NCI-H146 (cell line): ENCODE measurements around the gene PLXDC1.

Experiments
- DNase-seq: peaks from one replicate; lab custom pipeline; 2025; lab: John Stamatoyannopoulos, UW

PLXDC1 gene

DNA sequence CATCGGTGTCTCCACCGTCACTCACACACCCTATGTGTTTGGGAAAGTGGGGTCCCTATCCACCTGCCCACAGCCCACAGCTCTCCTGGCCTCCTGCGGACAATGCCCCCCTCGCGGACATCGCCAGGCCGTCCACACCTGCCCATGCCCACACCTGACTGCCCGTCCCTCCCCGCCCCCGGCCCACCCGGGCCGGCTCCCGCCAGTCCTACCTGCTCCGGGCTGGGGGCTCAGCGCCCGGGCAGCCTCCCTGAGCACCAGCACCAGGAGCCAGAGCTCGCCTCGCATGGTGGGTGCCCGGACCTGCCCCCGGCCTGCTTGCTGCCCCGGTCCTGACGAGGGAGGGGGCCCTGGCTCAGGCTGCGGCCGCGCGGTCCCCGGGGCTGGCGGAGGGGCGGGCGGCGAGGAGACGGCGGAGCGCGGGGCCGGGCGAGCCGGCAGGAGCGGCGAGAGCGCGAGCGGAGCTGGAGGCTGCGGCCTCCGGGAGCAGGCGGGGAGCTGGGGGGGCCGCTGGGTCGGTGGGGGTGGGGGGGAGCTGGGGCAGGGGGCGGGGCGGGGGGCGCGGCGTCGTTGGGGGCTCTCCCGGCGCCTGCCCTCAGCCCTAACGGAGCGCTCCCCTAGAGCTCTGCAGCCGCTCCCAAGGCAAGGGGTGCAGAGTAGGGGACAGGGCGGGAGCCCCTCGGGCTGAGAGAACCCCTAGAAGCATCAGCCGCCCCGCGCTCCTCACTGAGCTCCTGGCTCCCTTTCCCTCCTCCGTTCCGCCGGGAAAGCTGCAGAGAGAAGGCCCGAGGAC lies at the start of gene PLXDC1:
TSS of gene PLXDC1 (minus strand) at position 488 of the 793 bp plus-strand sequence. CDS start at position 288, 200 bp downstream.
- DNase-seq = no peak

DNA sequence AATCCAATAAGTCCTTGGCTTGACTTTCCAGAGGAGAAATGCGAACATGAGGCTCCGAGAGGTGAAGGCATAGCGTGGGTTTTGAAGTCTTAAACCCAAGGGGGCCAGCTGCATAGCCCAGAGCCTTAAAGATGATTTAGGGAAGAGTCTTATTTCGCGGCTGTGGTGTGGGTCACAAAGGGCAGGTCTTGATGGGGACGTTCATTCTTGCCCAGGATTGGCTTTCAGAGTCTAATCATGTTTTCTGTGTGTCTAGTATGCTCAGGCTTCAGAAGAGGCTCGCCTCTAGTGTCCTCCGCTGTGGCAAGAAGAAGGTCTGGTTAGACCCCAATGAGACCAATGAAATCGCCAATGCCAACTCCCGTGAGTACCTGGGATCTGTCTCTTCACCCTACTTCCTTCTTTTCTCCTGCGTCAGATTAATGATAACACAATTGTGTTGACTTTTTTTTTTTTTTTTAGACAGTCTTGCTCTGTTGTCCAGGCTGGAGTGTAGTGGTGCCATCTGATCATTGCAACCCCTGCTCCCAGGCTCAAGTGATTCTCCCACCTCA lies 49.6 kb upstream of the PLXDC1 start:
- no peak for DNase-seq

DNA sequence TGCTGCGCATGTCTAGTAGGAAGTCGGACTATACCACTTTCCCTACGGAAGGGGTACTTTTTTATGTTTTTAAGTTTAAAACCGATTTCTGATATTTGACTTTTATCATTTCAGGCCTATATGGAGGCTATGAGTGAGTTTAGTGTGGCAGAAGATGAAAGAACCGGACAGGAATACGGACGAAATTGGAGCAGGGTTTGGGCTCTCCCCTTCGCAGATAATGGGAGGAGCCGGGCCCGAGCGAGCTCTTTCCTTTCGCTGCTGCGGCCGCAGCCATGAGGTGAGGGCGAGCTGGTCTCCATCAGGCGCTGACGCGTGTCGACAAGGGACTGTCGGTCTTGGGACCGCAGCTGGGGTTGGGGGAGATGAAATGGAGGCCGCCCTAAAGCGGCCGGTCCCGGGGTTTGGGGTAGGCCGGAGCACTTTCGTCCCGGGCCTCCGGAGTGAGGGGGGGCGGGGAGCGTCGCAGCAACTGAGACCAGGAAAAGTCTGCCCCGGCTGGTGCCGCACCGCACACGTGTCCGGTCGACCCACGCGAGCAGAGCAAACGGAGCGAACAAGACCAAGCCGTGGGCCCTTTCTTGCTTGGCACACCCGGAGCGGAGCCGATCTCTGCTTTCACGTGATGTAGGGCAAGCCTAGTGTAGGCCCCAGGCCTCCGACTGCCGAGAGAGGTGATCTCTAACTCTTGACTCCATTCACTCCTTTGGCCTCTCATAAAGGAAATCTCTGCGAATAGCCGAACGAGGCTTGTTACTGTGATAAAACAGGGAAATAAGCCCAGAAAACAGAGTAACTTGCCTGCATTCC lies 48.8 kb upstream of the PLXDC1 start, which contains the start of gene RPL19:
TSS of gene RPL19 (plus strand) at position 214 of the 810 bp plus-strand sequence. CDS start at position 276, 62 bp downstream.
- DNase-seq = peak; percentile 78

GRCh38 chr17:39199820-39200069 lies 48.3 kb upstream of the PLXDC1 start:
- DNase-seq = peak; percentile 97

DNA sequence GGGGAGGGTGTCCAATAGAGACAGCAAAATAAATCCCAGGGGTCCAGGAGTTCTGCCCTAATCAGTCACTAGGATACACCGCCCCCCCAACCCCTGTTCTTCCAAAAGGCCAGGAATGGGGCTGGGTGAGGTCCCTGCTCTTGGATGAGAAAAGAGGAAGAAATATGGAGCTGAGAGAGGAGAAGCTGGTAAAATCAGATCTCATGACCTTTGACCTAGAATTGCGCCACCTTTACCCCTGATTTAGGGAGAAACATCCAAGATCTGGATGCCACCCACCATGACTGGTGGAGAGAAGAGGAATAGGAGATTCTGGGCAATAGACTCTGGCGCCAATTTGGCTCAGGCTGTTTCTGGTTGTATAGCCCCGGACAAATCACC lies 46.7 kb upstream of the PLXDC1 start:
- DNase-seq = peak; percentile 46

DNA sequence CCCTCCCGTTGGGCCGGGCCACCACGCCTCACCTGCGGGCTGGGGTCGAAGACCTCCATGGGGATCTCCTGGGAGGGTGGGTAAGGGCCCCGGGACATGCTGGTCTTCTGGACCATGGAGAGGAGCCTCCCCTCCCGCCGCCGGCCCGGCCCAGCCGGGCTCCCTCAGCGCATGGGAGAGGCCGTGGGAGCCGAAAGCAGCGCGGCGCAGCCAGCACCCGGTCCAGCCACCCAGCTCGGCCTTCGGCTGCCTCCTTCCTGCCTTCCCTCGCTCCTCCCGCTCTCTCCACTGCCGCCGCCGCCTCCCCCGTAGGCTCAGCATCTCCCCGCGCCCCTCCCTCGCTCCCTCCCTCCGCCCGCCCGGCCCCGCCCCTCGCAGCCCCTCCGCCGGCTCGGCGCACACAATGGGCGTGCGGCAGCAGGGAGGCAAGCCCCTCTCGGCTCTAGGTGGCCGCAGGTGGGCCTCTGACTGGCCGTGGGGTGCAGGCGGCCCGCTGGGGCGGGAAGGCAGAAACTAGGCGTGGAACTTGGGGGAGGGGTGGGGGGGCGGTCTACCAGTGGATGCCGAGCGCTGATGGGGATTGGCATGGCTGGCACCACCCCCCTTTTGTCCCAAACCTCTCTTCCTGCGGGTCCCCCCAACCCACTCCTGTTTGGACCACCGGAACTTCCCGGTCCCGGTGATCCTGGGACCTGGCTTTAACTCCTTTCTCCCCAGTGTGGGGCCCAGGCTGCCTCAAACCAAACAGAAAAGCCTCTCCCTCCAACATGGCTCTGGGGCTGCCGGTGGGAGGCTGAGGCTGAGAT lies 46.1 kb upstream of the PLXDC1 start, which contains the start of gene CACNB1:
TSS of gene CACNB1 (minus strand) at position 290 of the 806 bp plus-strand sequence. CDS start at position 116, 174 bp downstream.
- peak; percentile 89 for DNase-seq

GRCh38 chr17:39196808-39197291 lies 45.4 kb upstream of the PLXDC1 start:
- DNase-seq = peak; percentile 66

DNA sequence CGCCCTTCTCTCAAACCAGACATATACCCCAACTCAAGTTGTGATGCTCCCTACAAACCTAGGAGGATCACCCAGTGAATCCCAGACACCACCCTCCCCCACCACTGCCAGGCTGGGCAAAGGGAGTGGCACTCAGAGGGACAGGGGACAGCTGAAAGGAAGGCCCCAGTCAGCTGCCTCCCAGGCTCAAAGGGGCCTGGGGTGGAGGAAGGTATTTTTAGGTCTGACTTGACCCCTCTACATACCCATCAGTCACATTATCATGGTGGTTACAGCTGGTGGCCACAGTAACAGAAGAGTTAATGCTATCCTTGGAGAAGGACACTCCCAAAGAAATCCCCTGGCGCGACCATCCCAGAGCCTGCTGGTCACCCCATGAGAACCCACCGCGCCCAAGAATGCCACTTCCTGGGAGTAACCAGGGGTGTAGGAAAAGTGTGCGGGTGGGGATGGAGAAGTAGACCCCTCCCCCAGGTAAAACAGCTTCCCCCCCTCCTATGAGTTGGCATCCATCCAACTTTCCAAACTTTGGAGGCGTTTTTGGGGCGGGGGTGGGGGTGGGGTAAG lies 44.9 kb upstream of the PLXDC1 start:
- DNase-seq = no peak

DNA sequence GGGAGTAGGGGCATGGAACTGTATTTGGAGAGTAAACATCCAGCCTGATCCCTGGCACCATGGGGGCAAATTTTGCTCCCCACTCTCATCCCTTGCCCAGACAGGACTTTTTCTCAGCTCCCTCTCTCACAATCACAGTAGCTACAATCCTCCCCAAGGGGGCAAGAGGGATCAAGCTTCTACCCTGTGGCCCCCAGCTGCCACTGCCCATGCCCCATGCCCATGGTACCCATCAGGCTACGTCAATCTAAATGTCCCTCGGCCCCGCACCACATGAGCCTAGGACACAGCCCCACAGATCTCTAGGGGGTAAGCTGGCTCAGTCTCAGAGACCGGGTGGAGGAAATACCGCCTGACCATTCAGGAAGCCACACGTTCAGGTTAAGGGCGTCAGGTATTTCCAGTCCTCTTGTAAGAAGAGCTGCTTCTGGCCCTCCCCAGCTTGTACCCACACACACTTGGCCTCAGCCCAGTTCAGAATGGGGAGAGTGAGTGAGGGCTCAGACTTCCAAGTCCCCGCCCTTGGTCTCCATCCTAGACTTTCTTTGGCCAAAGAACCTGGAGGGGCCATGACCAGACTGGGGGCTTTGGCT lies 44.2 kb upstream of the PLXDC1 start:
- no peak for DNase-seq

GRCh38 chr17:39194985-39195524 lies 43.6 kb upstream of the PLXDC1 start:
- no peak for DNase-seq

GRCh38 chr17:39194089-39194984 lies 42.9 kb upstream of the PLXDC1 start:
- DNase-seq = no peak

DNA sequence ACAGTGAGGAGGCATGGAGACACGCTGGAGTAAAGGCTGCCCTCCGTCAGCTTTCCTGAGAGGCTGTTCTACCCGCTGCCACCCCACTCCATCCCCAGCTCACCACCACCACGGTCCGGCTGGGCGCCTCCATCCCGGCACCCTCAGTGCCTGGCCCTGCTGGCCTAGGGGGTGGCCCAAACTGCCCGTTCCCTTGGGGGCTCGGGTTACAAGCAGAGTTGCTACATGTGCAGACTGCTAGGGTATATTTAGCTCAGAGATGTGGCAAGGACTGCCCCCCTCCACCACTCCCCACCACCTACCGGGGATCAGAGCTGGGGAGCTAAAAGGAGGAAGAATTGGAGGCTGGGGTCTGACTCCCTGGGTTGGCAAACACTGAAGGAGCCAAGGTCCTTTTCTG lies 41.9 kb upstream of the PLXDC1 start:
- DNase-seq = no peak

DNA sequence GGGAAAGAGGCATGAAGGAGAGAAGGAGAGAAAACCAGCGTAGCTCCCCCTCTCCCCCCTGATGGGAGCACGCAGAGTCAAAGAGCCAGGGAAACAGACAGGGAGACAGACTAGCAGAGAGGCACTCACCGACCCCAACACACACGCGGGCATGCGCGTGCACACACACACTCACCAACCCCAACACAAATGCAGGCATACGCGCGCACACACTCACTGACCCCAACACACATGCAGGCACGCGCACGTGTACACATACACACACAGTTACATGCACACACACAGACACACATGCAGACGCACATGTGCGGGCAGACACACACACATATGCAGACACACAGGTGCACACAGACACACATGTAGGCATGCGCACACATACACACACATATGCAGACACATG lies 41.5 kb upstream of the PLXDC1 start:
- DNase-seq = no peak

- DNase-seq = no peak
Observed at GRCh38 chr17:39191750-39192510, 40.5 kb upstream of the PLXDC1 start.

GRCh38 chr17:39187152-39187830 lies 35.9 kb upstream of the PLXDC1 start:
- DNase-seq = no peak

- no peak for DNase-seq
Observed at GRCh38 chr17:39186481-39187002, 35.1 kb upstream of the PLXDC1 start.

DNA sequence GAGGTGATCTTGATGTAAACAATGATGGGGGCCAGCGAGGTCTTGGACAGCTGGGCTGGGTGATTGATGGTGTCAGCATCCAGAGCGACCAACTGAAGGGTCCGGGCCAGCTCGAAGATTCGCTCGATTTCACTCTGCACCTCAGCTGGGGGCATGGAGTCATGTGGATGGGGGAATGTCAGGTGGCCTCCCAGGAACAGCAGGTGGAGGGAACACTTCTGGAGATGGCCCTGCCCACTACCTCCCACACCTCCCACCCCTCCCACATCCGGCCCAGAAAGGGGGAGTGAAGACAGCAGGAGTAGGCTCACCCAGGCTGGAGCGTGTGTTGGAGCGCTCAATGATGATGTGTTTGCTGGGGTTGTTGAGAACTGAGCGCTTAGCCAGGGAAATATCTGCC lies 32.3 kb upstream of the PLXDC1 start:
- DNase-seq = no peak

DNA sequence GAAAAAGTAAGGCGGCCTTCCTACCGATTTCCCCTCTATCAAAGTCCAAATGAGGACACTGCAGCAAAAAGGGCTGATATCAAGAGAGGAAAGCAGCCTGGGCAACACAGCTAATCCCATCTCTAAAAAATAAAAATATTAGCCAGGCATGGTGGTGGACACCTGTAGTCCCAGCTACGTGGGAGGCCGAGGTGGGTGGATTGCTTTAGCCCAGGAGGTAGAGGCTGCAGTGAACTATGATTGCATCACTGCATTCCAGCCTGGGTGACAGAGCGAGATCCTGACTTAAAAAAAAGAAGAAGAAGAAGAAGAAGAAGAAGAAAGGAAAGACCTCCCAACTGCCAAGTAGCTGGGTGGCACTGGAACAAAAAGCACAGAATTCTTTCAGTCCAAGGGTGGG lies 31.6 kb upstream of the PLXDC1 start:
- no peak for DNase-seq
